Body of pancreas (tissue), 4 donors: ENCODE data around the gene RNF166. TPM values are rescaled to one million over a fixed set of nuclear protein-coding genes. Genes with fewer than 3 reads are reported as not detected.

ENCODE experiments used
- ATAC-seq: fragments of 150-250 bp; one replicate; pipeline ENCODE4 v1.9.1; 2016
- DNase-seq, 4 donors: peaks; one replicate each; pipeline ENCODE4 v3.0.0-alpha.2; 2019
- H3K27ac ChIP-seq, 4 donors: fragments of 200-600 bp; sonication (generic); 1 replicate in 3 of 4; 2 replicates in 1 of 4; pipeline versions ENCODE4 v1.5.1 to v1.6.1; 2016 to 2019; ENCODE audit warnings: mild to moderate bottlenecking in 1 of 4, mixed read lengths in 1 of 4, moderate library complexity in 1 of 4
- H3K27me3 ChIP-seq, 2 donors: fragments of 200-600 bp; sonication (generic); one replicate each; pipeline ENCODE4 v1.6.0; 2016; ENCODE audit warnings: mild to moderate bottlenecking in 1 of 2
- H3K36me3 ChIP-seq, 2 donors: fragments of 200-600 bp; sonication (generic); replicated peaks in 1 of 2; 2 replicates each; pipeline ENCODE4 v1.5.1; 2016; ENCODE audit warnings: low read depth in 2 of 2; ENCODE audit not compliant: insufficient read depth in 1 of 2
- H3K4me1 ChIP-seq: fragments of 200-600 bp; sonication (generic); one replicate; pipeline ENCODE4 v1.6.0; 2016
- H3K4me3 ChIP-seq, 2 donors: fragments of 200-600 bp; sonication (generic); 1 replicate in 1 of 2; 2 replicates in 1 of 2; pipeline ENCODE4 v1.5.1; 2016 to 2019
- H3K9me3 ChIP-seq, 3 donors: fragments of 200-600 bp; sonication (generic); 1 replicate in 2 of 3; 2 replicates in 1 of 3; pipeline ENCODE4 v1.5.1; 2016
- CTCF ChIP-seq, 7 experiments: fragments of 450-650 bp in 4 of 7; fragments of 200-600 bp in 3 of 7; sonication (generic) in 3 of 7; IDR thresholded peaks; one replicate each; pipeline ENCODE4 v1.5.1; 2016 to 2019; ENCODE audit warnings: antibody characterized with exemption in 7 of 7
- POLR2A ChIP-seq, 3 donors: fragments of 450-650 bp; IDR thresholded peaks; one replicate each; pipeline ENCODE4 v1.6.1; 2016; ENCODE audit warnings: antibody characterized with exemption in 3 of 3, mild to moderate bottlenecking in 2 of 3
- WGBS, 2 donors: methylation state at CpG; one replicate each; pipeline ENCODE4 v1.1.5; 2017; 5-methylcytosine and 5-hydroxymethylcytosine counted together
- intact Hi-C: fragments of 100-400 bp; cut with DNase I; formaldehyde crosslinking; loops from one replicate; pipeline ENCODE4 v1.15.1; 2023
- total RNA-seq, 2 donors: library from RNA; depleted of rRNA; stranded (reverse); fragments of >200 nt; gene quantifications; one replicate each; pipeline ENCODE4 v1.1.0, GENCODE V29; 2016

The RNF166 gene
- total RNA-seq, 2 donors from 2014 or later: 16.6 to 27.7 TPM

GRCh38 chr16:88736088-88736487 lies 29.9 kb upstream of the RNF166 start:
- peaks cover 0 to 5% of the 10 kb centered on the region in 2 donors for H3K36me3 ChIP-seq
- TF ChIP-seq POLR2A (IDR thresholded peaks at IDR 0.05) (no peak), CTCF (IDR thresholded peaks at IDR 0.05) (no peak)

GRCh38 chr16:88735616-88736015 lies 29.4 kb upstream of the RNF166 start:
- intact Hi-C loops: loop anchor here (5.0 kb wide), 1 partner anchor 427 kb away; no protein-coding TSS in a partner anchor
- H3K36me3 ChIP-seq: peaks cover 0 to 5% of the 10 kb centered on the region in 2 donors

More at GRCh38 chr16:88736088-88736487, 29.9 kb upstream of the RNF166 start:
- no peaks in the 10 kb centered on the region for H3K27me3 ChIP-seq
- no peak overlapping the region for H3K4me3 ChIP-seq
- no peak for DNase-seq
- no peak overlapping the region for H3K27ac ChIP-seq
- intact Hi-C loops: loop anchor here (5.0 kb wide), 1 partner anchor 426 kb away; no protein-coding TSS in a partner anchor
- WGBS, 2 donors: 84 to 85% methylated on average over 4 to 19 of the region's 21 CpGs
- no peak for ATAC-seq
- H3K4me1 ChIP-seq: peaks cover 9% of the 10 kb centered on the region
- no peaks in the 10 kb centered on the region for H3K9me3 ChIP-seq

GRCh38 chr16:88735121-88735520 lies 28.9 kb upstream of the RNF166 start:
- ATAC-seq (no peak), DNase-seq (no peak)
- peaks cover 0 to 5% of the 10 kb centered on the region in 2 donors for H3K36me3 ChIP-seq

More at GRCh38 chr16:88735616-88736015, 29.4 kb upstream of the RNF166 start:
- Histone ChIP-seq H3K27ac (no peak overlapping the region), H3K27me3 (no peaks in the 10 kb centered on the region), H3K9me3 (no peaks in the 10 kb centered on the region), H3K4me3 (no peak overlapping the region), H3K4me1 (peaks cover 9% of the 10 kb centered on the region)
- no peak for TF ChIP-seq POLR2A (IDR thresholded peaks at IDR 0.05)
- DNase-seq: no peak
- ATAC-seq: no peak
- 51 to 83% methylated on average over 6 to 10 of the region's 10 CpGs for WGBS, 2 donors

GRCh38 chr16:88734361-88734728 lies 28.1 kb upstream of the RNF166 start:
- Histone ChIP-seq H3K36me3 (peaks cover 0 to 5% of the 10 kb centered on the region in 2 donors), H3K4me3 (no peak overlapping the region), H3K9me3 (no peaks in the 10 kb centered on the region), H3K27ac (no peak overlapping the region), H3K27me3 (no peaks in the 10 kb centered on the region), H3K4me1 (peaks cover 9% of the 10 kb centered on the region)
- TF ChIP-seq CTCF (IDR thresholded peaks at IDR 0.05): no peak
- no peak for TF ChIP-seq POLR2A (IDR thresholded peaks at IDR 0.05)
- DNase-seq (no peak), ATAC-seq (no peak)
- intact Hi-C loops: no loop called here
- WGBS, 2 donors: 86 to 88% methylated on average over 5 to 23 of the region's 23 CpGs

More at GRCh38 chr16:88735121-88735520, 28.9 kb upstream of the RNF166 start:
- no peak for TF ChIP-seq CTCF (IDR thresholded peaks at IDR 0.05)
- TF ChIP-seq POLR2A (IDR thresholded peaks at IDR 0.05): no peak
- 76 to 80% methylated on average over 5 to 12 of the region's 16 CpGs for WGBS, 2 donors
- intact Hi-C loops: loop anchor here (5.0 kb wide), 1 partner anchor 427 kb away; no protein-coding TSS in a partner anchor
- H3K27me3 ChIP-seq: no peaks in the 10 kb centered on the region
- H3K9me3 ChIP-seq: no peaks in the 10 kb centered on the region
- no peak overlapping the region for H3K27ac ChIP-seq
- H3K4me3 ChIP-seq: no peak overlapping the region
- H3K4me1 ChIP-seq: peaks cover 9% of the 10 kb centered on the region

- H3K27me3 ChIP-seq: no peaks in the 10 kb centered on the region
- ATAC-seq (no peak), DNase-seq (no peak)
- H3K4me3 ChIP-seq: no peak overlapping the region
- H3K4me1 ChIP-seq: peaks cover 9% of the 10 kb centered on the region
- WGBS, 2 donors: 67 to 84% methylated on average over 1 to 27 of the region's 27 CpGs
- intact Hi-C loops: no loop called here
- peaks cover 0 to 5% of the 10 kb centered on the region in 2 donors for H3K36me3 ChIP-seq
- no peak overlapping the region for H3K27ac ChIP-seq
- TF ChIP-seq POLR2A (IDR thresholded peaks at IDR 0.05): no peak
- TF ChIP-seq CTCF (IDR thresholded peaks at IDR 0.05): no peak
- no peaks in the 10 kb centered on the region for H3K9me3 ChIP-seq
Observed at GRCh38 chr16:88733630-88734360, 27.6 kb upstream of the RNF166 start.
